K562 (cell line): ENCODE results near the gene CACNA1C. TPM values are rescaled to one million over a fixed set of nuclear protein-coding genes. Genes with fewer than 3 reads are reported as not detected.

Source experiments
- ATAC-seq: fragments of 200-7000 bp; cut with Tn5 transposase; 3 replicates; pipeline ENCODE4 v1.9.1; 2020; ENCODE audit warnings: moderate library complexity
- BruUV-seq: library from RNA; stranded (reverse); fragments of 400-500 nt; replicated peaks from 2 replicates; lab custom pipeline; 2021; lab: Mats Ljungman, UMichigan
- CTCF ChIA-PET: fragments of 300-600 bp; formaldehyde crosslinking; extraction: SDS; loops from one replicate; lab custom pipeline; 2021; ENCODE audit warnings: low intra/inter-chr PET ratio; lab: Yijun Ruan, JAX
- POLR2A ChIA-PET: fragments of 300-600, 350-650 bp; sonication (Branson Sonifier 250); formaldehyde crosslinking; extraction: SDS; loops from one replicate; lab custom pipeline; 2021; ENCODE audit warnings: antibody characterized with exemption, inconsistent platforms; lab: Yijun Ruan, JAX
- DNase-seq, 4 experiments: peaks; one replicate each; pipeline versions ENCODE4 v3.0.0 to v3.0.0-alpha.2; 2011 to 2018; ENCODE audit warnings: low spot score in 3 of 4, mixed read lengths in 3 of 4; ENCODE audit errors: extremely low read depth in 1 of 4
- FAIRE-seq: peaks from 2 replicates; lab custom pipeline; 2011; peaks lifted over from hg19 to GRCh38; lab: Jason Lieb, UNC
- H2AFZ ChIP-seq: 2 replicates; pipeline ENCODE4 v1.6.0; 2011; ENCODE audit warnings: low read depth, low read length, control low read depth, inconsistent platforms
- H3K27ac ChIP-seq: fragments of 200-600 bp; 3 replicates; pipeline ENCODE4 v1.8.0; 2011; ENCODE audit warnings: low read depth, mild to moderate bottlenecking, control low read depth, inconsistent platforms, low read length, moderate library complexity, mixed read lengths; ENCODE audit errors: extremely low read depth
- H3K27me3 ChIP-seq, 2 experiments: fragments of 300-600 bp in 1 of 2; 2 replicates in 1 of 2; 3 replicates in 1 of 2; pipeline versions ENCODE4 v1.6.0 to v1.8.0; 2011; ENCODE audit warnings: inconsistent platforms in 2 of 2, low read length in 2 of 2, mild to moderate bottlenecking in 1 of 2, mixed read lengths in 1 of 2, moderate library complexity in 1 of 2; ENCODE audit not compliant: control insufficient read depth in 2 of 2, insufficient read depth in 2 of 2
- H3K36me3 ChIP-seq: fragments of 300-600 bp; 3 replicates; pipeline ENCODE4 v1.8.0; 2011; ENCODE audit warnings: mild to moderate bottlenecking, low read length, inconsistent platforms; ENCODE audit not compliant: control insufficient read depth, insufficient read depth
- H3K4me1 ChIP-seq, 2 experiments: fragments of 200-600 bp in 1 of 2; replicated peaks in 1 of 2; 2 replicates in 1 of 2; 3 replicates in 1 of 2; pipeline versions ENCODE4 v1.5.1 to v1.8.0; 2011; ENCODE audit warnings: inconsistent platforms in 2 of 2, low read length in 2 of 2, mild to moderate bottlenecking in 1 of 2, mixed read lengths in 1 of 2, moderate library complexity in 1 of 2; ENCODE audit not compliant: control insufficient read depth in 2 of 2, insufficient read depth in 2 of 2
- H3K4me2 ChIP-seq: 2 replicates; pipeline ENCODE4 v1.6.1; 2011; ENCODE audit warnings: low read length, control low read depth, inconsistent platforms, mixed read lengths; ENCODE audit not compliant: insufficient read depth
- H3K4me3 ChIP-seq: fragments of 200-600 bp; sonication (generic), shearing (Covaris generic); 2 replicates; pipeline ENCODE4 v1.5.1; 2016; ENCODE audit warnings: control low read depth, inconsistent platforms
- H3K79me2 ChIP-seq: fragments of 200-600 bp; 3 replicates; pipeline ENCODE4 v1.8.0; 2011; ENCODE audit warnings: low read length, inconsistent platforms; ENCODE audit not compliant: control insufficient read depth, insufficient read depth
- H3K9ac ChIP-seq, 2 experiments: 2 replicates each; pipeline versions ENCODE4 v1.6.0 to v1.6.1; 2011; ENCODE audit warnings: low read depth in 2 of 2, low read length in 2 of 2, control low read depth in 1 of 2, inconsistent platforms in 1 of 2, mild to moderate bottlenecking in 1 of 2, mixed read lengths in 1 of 2; ENCODE audit not compliant: insufficient read depth in 1 of 2
- H3K9me1 ChIP-seq: one replicate; pipeline ENCODE4 v1.6.0; 2011; ENCODE audit warnings: inconsistent platforms, mild to moderate bottlenecking, low read length, moderate library complexity; ENCODE audit not compliant: control insufficient read depth, insufficient read depth
- H3K9me3 ChIP-seq: replicated peaks from 2 replicates; pipeline ENCODE4 v1.5.1; 2011; ENCODE audit warnings: low read depth, low read length, inconsistent platforms; ENCODE audit not compliant: control insufficient read depth, insufficient read depth
- H4K20me1 ChIP-seq: replicated peaks from 2 replicates; pipeline ENCODE4 v1.6.1; 2011; ENCODE audit warnings: low read length, inconsistent platforms, mixed read lengths; ENCODE audit not compliant: control insufficient read depth, insufficient read depth
- HNRNPL ChIP-seq: fragments of 200-400 bp; formaldehyde crosslinking; IDR thresholded peaks from 2 replicates; pipeline ENCODE4 v1.6.1; 2017; ENCODE audit warnings: low read depth, mild to moderate bottlenecking, low read length
- JUN ChIP-seq, 2 experiments: sonication (generic) in 1 of 2; formaldehyde crosslinking in 1 of 2; IDR thresholded peaks; 2 replicates each; pipeline versions ENCODE4 v1.6.1 to v1.8.0; 2012 to 2022; ENCODE audit warnings: borderline replicate concordance in 2 of 2, mild to moderate bottlenecking in 2 of 2, improper control_type of control experiment in 1 of 2, low read depth in 1 of 2, low read length in 1 of 2, missing genetic modification reagents in 1 of 2
- MAZ ChIP-seq, 2 experiments: fragments of 450-650 bp in 1 of 2; sonication (generic) in 1 of 2; formaldehyde crosslinking; IDR thresholded peaks in 1 of 2; conservative IDR thresholded peaks in 1 of 2; 2 replicates each; pipeline versions ENCODE4 v1.4.0 to v1.5.0; 2020; ENCODE audit warnings: mild to moderate bottlenecking in 1 of 2, missing genetic modification reagents in 1 of 2
- PPARD ChIP-seq: fragments of 250-450 bp; sonication (Bioruptor Pico); IDR thresholded peaks from 2 replicates; pipeline ENCODE4 v1.8.0; 2022; ENCODE audit warnings: inconsistent platforms, mild to moderate bottlenecking, moderate library complexity
- ZNF431 ChIP-seq: sonication (generic); formaldehyde crosslinking; IDR thresholded peaks from 2 replicates; pipeline ENCODE4 v1.8.0; 2022; ENCODE audit warnings: mild to moderate bottlenecking, missing genetic modification reagents
- ZNF436 ChIP-seq: fragments of 250-450, 450-650 bp; sonication (Bioruptor Pico); formaldehyde crosslinking; IDR thresholded peaks from 2 replicates; pipeline ENCODE4 v1.7.0; 2020; ENCODE audit warnings: mild to moderate bottlenecking
- WGBS: fragments of 100-300 bp; shearing (Covaris generic); methylation state at CpG from one replicate; pipeline ENCODE4 v1.1.6; 2016; ENCODE audit warnings: low coverage, mixed read lengths; ENCODE audit not compliant: insufficient coverage; ENCODE audit errors: missing lambda C conversion rate; 5-methylcytosine and 5-hydroxymethylcytosine counted together
- in situ Hi-C: fragments of 300-500 bp; cut with MboI; formaldehyde crosslinking; loops from 4 replicates; pipeline ENCODE4 v1.15.0; 2018; ENCODE audit warnings: inconsistent platforms, mixed read lengths
- intact Hi-C: fragments of 100-400 bp; cut with micrococcal nuclease; formaldehyde crosslinking; loops from 2 replicates; pipeline ENCODE4 v1.14.2; 2022
- polyA plus RNA-seq, 8 experiments: library from polyadenylated mRNA; depleted of rRNA in 4 of 8; stranded (reverse) in 5 of 8; unstranded in 3 of 8; fragments of >200 nt; fragmentation: Nextera tagmentation in 2 of 8; fragmentation: Illumina TruSeq in 1 of 8; extraction: Ambion mirVana in 2 of 8; extraction: Trizol in 1 of 8; gene quantifications; 2 replicates each; pipeline versions ENCODE4 v1.2.1 to v1.2.3, GENCODE V29; 2011 to 2014; ENCODE audit warnings: inconsistent platforms in 1 of 8, missing spikeins in 1 of 8
- total RNA-seq, 7 experiments: library from RNA; depleted of rRNA in 6 of 7; stranded (reverse); fragments of >200 nt in 6 of 7; fragmentation: Illumina TruSeq in 2 of 7; extraction: Trizol in 2 of 7; gene quantifications; 2 replicates each; pipeline versions ENCODE4 v1.2.1 to v1.2.3, GENCODE V29; 2011 to 2021; ENCODE audit warnings: low replicate concordance in 1 of 7
- TF ChIP-seq, protein P1 (sequence below), 3 experiments: fragments of 200-800 bp in 1 of 3; sonication (Bioruptor generic) in 1 of 3; sonication (generic) in 1 of 3; formaldehyde crosslinking in 1 of 3; IDR thresholded peaks; 2 replicates each; pipeline versions ENCODE4 v1.6.1 to v1.8.0; 2016 to 2022; ENCODE audit warnings: mild to moderate bottlenecking in 2 of 3, missing compliant biosample characterization in 2 of 3, missing genetic modification characterization in 2 of 3, missing genetic modification reagents in 1 of 3
- TF ChIP-seq, protein P2 (sequence below): fragments of 250-450 bp; sonication (Bioruptor Pico); IDR thresholded peaks from 2 replicates; pipeline ENCODE4 v1.8.0; 2022; ENCODE audit warnings: inconsistent platforms

CACNA1C gene
- total and polyA plus RNA-seq, 9 of the 15 experiments (the other 6 are each of a cell fraction or from before 2014, with no cell fraction given) = not detected

DNA sequence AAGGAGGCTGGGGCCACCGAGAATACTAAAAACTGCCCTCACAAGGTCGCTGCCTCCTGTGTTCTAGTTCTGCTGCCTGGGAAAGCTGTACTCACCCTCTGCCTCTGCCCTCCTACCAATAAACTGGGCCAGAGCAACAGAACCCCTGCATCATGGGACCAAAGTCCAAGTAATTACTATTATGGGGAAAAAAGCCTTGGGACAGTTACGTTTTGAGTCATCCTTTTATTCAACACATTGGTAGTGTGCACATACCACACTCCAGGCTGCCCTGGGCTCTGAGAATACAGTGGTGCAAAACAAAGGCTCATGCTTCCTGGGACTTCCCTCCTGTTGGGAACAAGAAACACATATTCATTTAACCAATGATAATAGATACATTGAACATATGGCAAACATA, 49.0 kb downstream of the CACNA1C start:
- DNase-seq = no peak
- no peaks in the 10 kb centered on the region for H3K9me1 ChIP-seq
- peaks cover 0 to 20% of the 10 kb centered on the region in 2 experiments; a peak in 1 of 5 replicates for H3K27me3 ChIP-seq
- no peaks in the 10 kb centered on the region for H3K36me3 ChIP-seq
- H4K20me1 ChIP-seq = no peaks in the 10 kb centered on the region
- H3K27ac ChIP-seq = no peak overlapping the region
- POLR2A ChIA-PET = no interaction called here
- CTCF ChIA-PET = no interaction called here
- no peaks in the 10 kb centered on the region for H3K79me2 ChIP-seq
- 0% methylated on average over 1 of the region's 3 CpGs for WGBS
- in situ Hi-C loops (no loop called here), intact Hi-C loops (no loop called here)
- BruUV-seq = no TSS peak
- H3K9ac ChIP-seq = no peak overlapping the region
- H3K4me2 ChIP-seq = no peak overlapping the region
- H3K4me1 ChIP-seq = no peaks in the 10 kb centered on the region
- TF ChIP-seq, protein P1, sequence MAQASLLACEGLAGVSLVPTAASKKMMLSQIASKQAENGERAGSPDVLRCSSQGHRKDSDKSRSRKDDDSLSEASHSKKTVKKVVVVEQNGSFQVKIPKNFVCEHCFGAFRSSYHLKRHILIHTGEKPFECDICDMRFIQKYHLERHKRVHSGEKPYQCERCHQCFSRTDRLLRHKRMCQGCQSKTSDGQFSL (CRISPR knock-in tag; IDR thresholded peaks at IDR 0.05) = no peak
- TF ChIP-seq, protein P1 (tag; IDR thresholded peaks at IDR 0.05) = no peak
- TF ChIP-seq, protein P2, sequence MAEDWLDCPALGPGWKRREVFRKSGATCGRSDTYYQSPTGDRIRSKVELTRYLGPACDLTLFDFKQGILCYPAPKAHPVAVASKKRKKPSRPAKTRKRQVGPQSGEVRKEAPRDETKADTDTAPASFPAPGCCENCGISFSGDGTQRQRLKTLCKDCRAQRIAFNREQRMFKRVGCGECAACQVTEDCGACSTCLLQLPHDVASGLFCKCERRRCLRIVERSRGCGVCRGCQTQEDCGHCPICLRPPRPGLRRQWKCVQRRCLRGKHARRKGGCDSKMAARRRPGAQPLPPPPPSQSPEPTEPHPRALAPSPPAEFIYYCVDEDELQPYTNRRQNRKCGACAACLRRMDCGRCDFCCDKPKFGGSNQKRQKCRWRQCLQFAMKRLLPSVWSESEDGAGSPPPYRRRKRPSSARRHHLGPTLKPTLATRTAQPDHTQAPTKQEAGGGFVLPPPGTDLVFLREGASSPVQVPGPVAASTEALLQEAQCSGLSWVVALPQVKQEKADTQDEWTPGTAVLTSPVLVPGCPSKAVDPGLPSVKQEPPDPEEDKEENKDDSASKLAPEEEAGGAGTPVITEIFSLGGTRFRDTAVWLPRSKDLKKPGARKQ (CRISPR knock-in tag) = no peak
- TF ChIP-seq PPARD (CRISPR knock-in tag) = no peak
- no peak for TF ChIP-seq HNRNPL
- TF ChIP-seq MAZ (CRISPR knock-in tag; conservative IDR thresholded peaks at IDR 0.05 in 1 of 2, IDR thresholded peaks at IDR 0.05 in 1 of 2) = no peak
- no peak for TF ChIP-seq ZNF431 (CRISPR knock-in tag)
- no peak for TF ChIP-seq JUN (IDR thresholded peaks at IDR 0.05; ENCODE audit: borderline replicate concordance, low read depth, low read length)
- no peak for TF ChIP-seq JUN (CRISPR knock-in tag; IDR thresholded peaks at IDR 0.05; ENCODE audit: borderline replicate concordance)
- TF ChIP-seq ZNF436 (CRISPR knock-in tag) = no peak
- no peak for FAIRE-seq
- ATAC-seq = no peak
- no peak overlapping the region for H3K4me3 ChIP-seq
- H3K9me3 ChIP-seq = no peaks in the 10 kb centered on the region
- no peak overlapping the region for H2AFZ ChIP-seq
